HG03558 (cell line): Measurements from ENCODE around the gene DGCR8.

ENCODE experiments used
- ATAC-seq: cut with Tn5 transposase; IDR thresholded peaks from one replicate; pipeline ENCODE4 v1.9.1; 2021; ENCODE audit warnings: moderate number of reproducible peaks; ENCODE audit not compliant: unreplicated experiment; ENCODE audit errors: extremely low read depth

Gene DGCR8

DNA sequence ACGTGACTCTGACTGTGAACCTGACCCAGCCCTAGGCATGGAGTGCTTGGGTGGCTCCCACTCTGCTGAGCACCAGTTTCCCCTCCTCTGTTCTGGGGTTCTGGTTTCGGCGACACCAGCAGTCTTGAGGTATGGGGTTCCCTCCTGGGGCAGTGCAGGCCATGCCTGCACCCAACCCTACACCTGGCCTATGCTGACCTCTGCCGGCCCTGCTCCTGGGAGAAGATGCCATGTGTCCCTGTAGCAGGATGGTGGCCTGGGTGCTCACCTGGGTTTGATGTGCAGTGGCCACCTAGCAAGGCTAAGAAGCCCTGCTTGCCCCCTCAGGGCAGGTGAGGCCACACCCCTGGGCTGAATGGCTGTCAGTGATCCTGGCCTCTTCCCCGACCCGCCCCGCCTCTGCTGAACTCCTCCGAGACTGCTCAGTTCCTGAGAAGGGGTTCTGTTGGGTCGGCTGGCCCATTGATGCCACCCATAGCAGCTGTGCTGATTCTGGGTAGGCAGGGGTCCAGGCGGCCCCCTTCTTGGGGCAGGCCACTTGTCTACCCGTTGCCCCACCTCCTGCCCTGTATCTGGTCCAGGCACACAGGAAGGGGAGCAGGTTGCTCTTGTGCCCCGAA is 54.0 kb downstream of the DGCR8 start:
- no peak for ATAC-seq

DNA sequence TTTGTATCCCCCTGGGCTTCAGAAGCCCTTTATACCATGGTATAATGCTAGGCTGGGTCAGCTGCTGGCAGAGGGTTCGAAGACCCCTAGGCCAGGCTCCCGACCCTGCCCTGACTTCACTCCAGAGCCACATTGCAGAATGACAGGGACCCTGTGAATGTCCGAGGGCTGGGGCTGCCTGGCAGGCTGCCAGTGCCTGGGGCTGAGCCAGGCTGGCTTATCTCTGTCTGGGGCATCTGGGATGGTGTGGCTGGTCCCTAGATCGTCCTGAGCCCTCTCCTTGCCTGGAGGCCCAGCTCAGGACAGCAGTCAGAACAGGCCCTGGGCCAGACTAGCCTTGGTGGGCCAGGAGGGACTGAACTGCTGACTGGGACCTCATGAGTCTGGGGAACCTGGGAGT is 55.2 kb downstream of the DGCR8 start:
- ATAC-seq, result no peak

DNA sequence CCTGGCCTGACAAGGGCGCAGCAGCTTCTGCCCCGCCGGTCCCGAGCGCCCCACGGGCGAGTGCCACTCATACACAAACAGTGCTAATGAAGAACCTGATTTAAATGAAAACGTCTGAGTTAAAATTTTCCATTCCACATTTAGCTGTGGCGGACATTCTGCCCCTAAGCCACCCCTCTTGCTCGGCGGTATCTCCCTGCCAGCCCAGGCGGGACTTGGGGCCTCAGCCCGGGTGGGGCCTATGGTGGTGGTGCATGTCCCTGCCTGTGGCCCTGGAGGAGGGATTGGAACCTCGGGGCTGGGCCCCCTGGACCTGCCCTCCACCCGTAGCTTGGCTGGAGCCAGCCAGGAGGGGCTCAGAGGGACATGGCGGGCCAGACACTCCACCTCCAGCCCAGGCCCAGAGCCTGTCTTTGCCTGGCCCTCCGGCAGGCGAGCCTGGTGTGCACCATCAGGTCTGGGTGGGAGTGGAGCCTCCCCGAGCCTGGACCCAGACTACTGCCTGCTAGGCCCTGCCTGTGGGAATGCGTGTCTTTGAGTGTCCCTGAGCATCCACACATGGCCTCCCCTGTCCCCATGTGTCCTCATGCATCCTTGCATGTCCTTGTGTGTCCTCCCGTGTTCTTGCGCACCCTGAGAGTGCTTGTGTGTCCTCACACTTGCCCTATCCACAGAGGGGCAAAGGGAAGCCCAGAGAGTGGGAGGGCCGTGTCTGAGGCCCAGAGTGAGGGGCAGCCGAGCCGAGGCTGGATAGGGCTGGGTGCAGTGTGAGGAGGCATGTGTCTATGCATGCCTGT is 56.0 kb downstream of the DGCR8 start:
- no peak for ATAC-seq

- no peak for ATAC-seq
Observed at GRCh38 chr22:20136603-20136873, 56.5 kb downstream of the DGCR8 start.

GRCh38 chr22:20137113-20137512 is 57.1 kb downstream of the DGCR8 start:
- ATAC-seq, result no peak

DNA sequence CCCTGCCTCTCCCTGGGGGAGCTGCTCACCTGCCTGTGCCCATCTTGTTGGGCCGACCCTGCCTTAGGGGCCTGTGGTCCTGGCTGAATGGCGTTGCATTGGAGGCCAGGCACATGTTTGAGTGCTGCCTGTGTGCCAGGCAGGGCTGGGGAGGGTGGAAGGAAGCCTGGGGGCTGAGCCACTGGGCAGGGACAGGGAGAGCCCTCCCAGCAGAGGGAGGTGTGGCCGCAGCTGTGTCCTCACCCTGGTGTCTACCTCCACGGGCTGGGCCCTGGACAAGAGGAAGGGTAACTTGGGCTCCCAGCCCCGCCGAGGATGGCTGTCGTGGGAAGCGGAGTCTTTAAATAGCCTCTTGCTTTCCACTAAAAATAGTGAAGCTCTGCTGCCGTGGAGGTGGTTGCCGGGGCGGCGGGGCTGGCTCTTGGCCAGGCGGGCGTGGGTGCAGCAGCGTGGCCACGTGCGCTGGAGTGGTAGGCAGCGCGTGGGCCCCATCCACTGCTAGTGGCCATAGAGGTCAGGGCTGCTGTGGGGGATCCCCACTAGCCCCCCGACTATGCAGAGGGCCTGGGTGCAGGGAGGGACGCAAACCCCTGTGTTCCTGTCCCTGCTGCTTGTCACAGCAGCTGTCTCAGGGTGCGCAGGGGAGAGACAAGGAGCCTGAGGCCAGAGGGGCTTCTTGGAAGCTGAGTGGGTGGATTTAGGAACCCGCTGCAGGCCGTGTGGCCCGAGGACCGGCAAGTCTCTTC is 57.8 kb downstream of the DGCR8 start:
- ATAC-seq, result no peak

- ATAC-seq, result no peak
Observed at GRCh38 chr22:20138417-20138738, 58.3 kb downstream of the DGCR8 start.

DNA sequence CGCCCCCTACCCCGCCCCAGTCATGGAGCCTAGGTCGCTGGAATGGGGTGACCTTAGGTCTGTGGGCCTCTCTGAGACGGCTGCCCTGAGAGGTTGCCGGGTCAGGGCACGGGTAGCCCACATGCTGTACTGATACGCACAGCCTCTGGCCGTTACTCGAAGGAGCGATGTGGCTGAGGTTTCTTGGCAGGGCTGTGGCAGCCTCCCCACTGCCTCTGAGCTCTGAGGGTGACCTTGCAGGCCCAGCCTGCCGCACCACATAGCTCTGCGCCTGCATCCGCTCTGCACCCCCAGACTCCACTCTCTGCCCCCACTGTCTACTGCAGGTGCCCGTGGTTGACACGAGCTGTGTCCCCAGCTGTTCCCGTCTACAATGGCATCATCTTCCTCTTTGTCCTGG is 58.8 kb downstream of the DGCR8 start:
- no peak for ATAC-seq

- no peak for ATAC-seq
Observed at GRCh38 chr22:20139391-20140106, 59.5 kb downstream of the DGCR8 start.

GRCh38 chr22:20140107-20140445 is 60.0 kb downstream of the DGCR8 start:
- ATAC-seq, result no peak

- ATAC-seq, result no peak
Observed at GRCh38 chr22:20140521-20140964, 60.5 kb downstream of the DGCR8 start.

DNA sequence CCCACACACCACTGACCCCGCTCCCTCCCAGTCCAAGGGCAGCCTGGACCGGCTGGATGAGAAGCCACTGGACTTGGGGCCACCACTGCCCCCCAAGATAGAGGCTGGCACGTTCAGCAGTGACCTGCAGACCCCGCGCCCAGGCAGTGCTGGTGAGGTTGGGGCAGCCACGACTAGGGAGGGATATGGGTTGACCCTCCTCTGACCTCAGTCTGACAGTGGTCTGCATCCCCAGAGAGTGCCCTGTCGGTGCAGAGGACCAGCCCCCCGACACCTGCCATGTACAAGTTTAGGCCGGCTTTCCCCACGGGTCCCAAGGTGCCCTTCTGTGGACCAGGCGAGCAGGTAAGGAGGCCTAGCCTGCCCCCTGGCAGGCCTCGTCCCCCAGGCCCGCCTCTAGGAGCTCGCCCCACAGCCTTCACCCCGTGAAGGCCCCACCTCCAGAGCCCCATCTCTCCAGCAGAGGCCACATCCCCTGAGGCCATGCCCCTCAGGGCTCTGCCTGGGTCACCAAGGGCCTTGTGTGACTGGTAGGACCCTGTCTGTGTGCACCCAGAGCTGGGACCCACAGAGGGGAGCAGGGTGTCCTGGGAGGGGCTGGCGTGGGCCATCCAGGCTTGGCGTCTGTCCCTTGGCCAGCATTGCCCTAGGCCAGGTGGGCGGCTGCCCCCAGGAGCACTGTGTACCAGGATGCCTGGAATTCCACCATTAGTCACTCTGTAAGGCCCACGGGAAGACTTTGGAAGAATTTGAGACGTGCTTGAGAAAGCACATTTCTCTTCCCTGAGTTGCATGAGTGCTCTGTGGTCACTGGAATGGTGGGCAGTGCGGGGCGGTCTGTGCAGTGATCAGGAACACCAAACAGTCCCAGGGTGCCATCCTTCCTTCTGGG is 61.4 kb downstream of the DGCR8 start:
- no peak for ATAC-seq

- no peak for ATAC-seq
Observed at GRCh38 chr22:20142711-20143621, 62.9 kb downstream of the DGCR8 start.

DNA sequence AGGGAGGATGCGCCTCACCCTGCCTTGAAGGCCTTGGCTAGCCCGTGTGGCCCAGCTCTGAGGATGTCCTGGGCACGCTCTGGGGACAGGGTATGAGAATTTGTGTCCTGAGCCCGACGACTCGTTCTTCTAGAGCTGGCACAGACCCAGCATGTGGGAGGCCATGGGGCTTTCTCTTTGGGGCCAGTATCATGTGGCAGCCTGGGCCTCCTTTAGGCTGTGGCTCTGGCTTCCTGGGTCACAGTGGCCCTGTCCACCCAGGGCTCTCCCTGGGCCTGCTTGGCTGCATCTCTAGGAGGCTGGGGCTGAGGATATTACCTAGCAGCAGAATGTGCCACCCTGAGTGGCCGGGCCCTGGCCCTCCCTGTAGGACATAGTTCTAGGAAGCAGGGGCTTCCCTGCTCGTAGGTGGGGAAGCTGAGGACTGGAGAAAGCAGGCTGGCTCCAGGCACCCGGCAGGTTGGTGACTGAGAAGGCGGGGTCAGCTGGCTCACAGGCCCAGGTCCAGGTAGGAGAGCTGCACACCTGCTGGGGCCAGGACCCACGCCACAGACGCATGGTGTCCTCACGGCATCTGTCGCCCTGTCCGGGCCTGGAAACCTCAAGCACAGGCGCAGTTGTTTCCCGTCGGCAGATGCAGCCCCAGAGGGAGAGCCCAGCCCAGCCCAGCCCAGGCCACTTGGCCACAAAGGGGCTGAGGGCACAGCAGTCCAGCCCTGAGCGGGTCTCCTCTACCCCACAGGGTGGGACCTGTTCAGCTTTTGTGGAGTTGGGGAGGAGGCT is 64.0 kb downstream of the DGCR8 start:
- no peak for ATAC-seq

GRCh38 chr22:20145206-20145831 is 65.3 kb downstream of the DGCR8 start:
- ATAC-seq, result no peak

DNA sequence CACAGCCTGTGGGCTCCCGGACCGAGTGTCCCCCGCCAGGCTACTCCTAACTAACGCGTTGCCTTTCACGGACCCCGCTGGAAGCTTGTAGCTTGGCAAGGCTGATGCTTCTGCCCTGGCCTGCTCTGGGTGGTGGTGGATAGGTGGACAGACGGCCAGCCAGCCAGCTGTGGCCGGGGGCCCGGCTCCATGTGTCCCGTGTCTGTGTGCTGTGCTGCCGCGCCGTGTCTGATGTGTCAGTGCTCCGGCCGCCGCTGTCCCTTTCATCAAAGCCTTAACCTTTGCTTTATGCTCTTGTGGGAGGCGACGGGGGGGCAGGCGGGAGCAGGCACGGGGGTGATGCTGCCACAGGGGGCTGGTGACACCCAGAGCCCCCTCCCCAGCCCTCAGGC is 65.8 kb downstream of the DGCR8 start:
- ATAC-seq, result no peak

DNA sequence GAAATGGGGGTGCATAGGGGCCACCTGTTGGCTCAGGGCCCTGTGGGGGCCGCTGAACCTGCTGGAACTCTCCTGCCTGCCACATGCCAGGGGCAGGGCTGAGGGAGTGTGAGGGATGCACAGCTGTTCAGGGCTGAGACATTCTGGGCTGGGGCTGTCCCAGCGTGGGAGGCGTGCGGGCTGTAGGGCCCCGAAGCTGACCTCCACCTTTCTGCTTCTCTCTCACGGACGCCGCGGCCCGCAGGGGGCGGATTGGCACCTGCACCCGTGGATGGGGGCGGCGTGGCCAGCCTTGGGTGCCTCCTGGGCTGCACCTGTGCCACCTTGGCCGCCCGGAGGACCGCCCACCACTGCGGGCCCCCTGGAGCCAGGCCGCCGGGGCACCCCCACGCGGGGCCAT is 66.7 kb downstream of the DGCR8 start:
- no peak for ATAC-seq
